GM12878 (cell line): ENCODE data around the gene ZBTB38. TPM values are rescaled to one million over a fixed set of nuclear protein-coding genes. Genes with fewer than 3 reads are reported as not detected.

Experiments used
- CBX3 ChIP-seq: fragments of 200-600 bp; sonication (generic); IDR thresholded peaks from 2 replicates; pipeline ENCODE4 v1.6.1; 2016; ENCODE audit warnings: low read depth, borderline replicate concordance
- CHD1 ChIP-seq: IDR thresholded peaks from 2 replicates; pipeline ENCODE4 v1.6.1; 2012; ENCODE audit warnings: low read depth, low read length, improper control_type of control experiment
- CREB1 ChIP-seq: IDR thresholded peaks from 2 replicates; pipeline ENCODE4 v1.6.1; 2012; ENCODE audit warnings: low read depth, mild to moderate bottlenecking, inconsistent platforms
- EED ChIP-seq: sonication (generic); IDR thresholded peaks from 2 replicates; pipeline ENCODE4 v1.6.1; 2016; ENCODE audit warnings: antibody characterized with exemption, low read depth
- ETV6 ChIP-seq, 2 experiments: fragments of 450-650 bp in 1 of 2; IDR thresholded peaks in 1 of 2; conservative IDR thresholded peaks in 1 of 2; 2 replicates each; pipeline ENCODE4 v1.6.1; 2014; ENCODE audit warnings: antibody characterized with exemption in 1 of 2, borderline replicate concordance in 1 of 2, low read depth in 1 of 2, mild to moderate bottlenecking in 1 of 2, moderate library complexity in 1 of 2
- GATAD2B ChIP-seq: fragments of 450-650 bp; conservative IDR thresholded peaks from 2 replicates; pipeline ENCODE4 v1.6.1; 2017; ENCODE audit warnings: low read depth, mild to moderate bottlenecking, moderate library complexity
- HCFC1 ChIP-seq: fragments of 150-350 bp; IDR thresholded peaks from 2 replicates; pipeline ENCODE4 v1.6.1; 2014; ENCODE audit warnings: low read length
- HDGF ChIP-seq: fragments of 450-650 bp; IDR thresholded peaks from 2 replicates; pipeline ENCODE4 v1.6.1; 2016; ENCODE audit warnings: antibody characterized with exemption
- IKZF1 ChIP-seq: fragments of 450-650 bp; conservative IDR thresholded peaks from 2 replicates; pipeline ENCODE4 v1.6.1; 2017; ENCODE audit warnings: antibody characterized with exemption, mild to moderate bottlenecking
- IKZF2 ChIP-seq, 2 experiments: fragments of 450-650 bp; IDR thresholded peaks; 2 replicates each; pipeline ENCODE4 v1.6.1; 2017; ENCODE audit warnings: mild to moderate bottlenecking in 2 of 2, moderate library complexity in 2 of 2
- IRF4 ChIP-seq: IDR thresholded peaks from 2 replicates; pipeline ENCODE4 v1.6.1; 2011; ENCODE audit warnings: low read depth, low read length
- KLF5 ChIP-seq: fragments of 450-650 bp; IDR thresholded peaks from 2 replicates; pipeline ENCODE4 v1.6.1; 2014; ENCODE audit warnings: mild to moderate bottlenecking; ENCODE audit not compliant: partially characterized antibody
- PML ChIP-seq: IDR thresholded peaks from 2 replicates; pipeline ENCODE4 v1.6.1; 2012; ENCODE audit warnings: low read length, inconsistent platforms
- RCOR1 ChIP-seq: conservative IDR thresholded peaks from 2 replicates; pipeline ENCODE4 v1.6.1; 2012; ENCODE audit warnings: low read depth, low read length, improper control_type of control experiment
- SMARCA5 ChIP-seq: fragments of 450-650 bp; IDR thresholded peaks from 2 replicates; pipeline ENCODE4 v1.6.1; 2017; ENCODE audit warnings: mild to moderate bottlenecking
- SRF ChIP-seq, 2 experiments: IDR thresholded peaks; 2 replicates each; pipeline ENCODE4 v1.6.1; 2011; ENCODE audit warnings: low read depth in 2 of 2, low read length in 2 of 2, mild to moderate bottlenecking in 1 of 2, moderate library complexity in 1 of 2
- TARDBP ChIP-seq: IDR thresholded peaks from 2 replicates; pipeline ENCODE4 v1.6.1; 2016; ENCODE audit warnings: borderline replicate concordance
- TBL1XR1 ChIP-seq: IDR thresholded peaks from 2 replicates; pipeline ENCODE4 v1.6.1; 2012; ENCODE audit warnings: low read depth, low read length, improper control_type of control experiment
- polyA plus RNA-seq, 11 experiments: library from polyadenylated mRNA; depleted of rRNA in 4 of 11; unstranded in 6 of 11; stranded (reverse) in 5 of 11; fragments of >200 nt; fragmentation: Nextera tagmentation in 4 of 11; fragmentation: Illumina TruSeq in 1 of 11; extraction: Ambion mirVana in 4 of 11; extraction: Trizol in 1 of 11; gene quantifications; 1 replicate in 1 of 11; 2 replicates in 10 of 11; pipeline versions ENCODE4 v1.2.1 to v1.2.3, GENCODE V29; 2011 to 2016; ENCODE audit warnings: inconsistent platforms in 2 of 11, missing spikeins in 2 of 11, low read depth in 1 of 11
- total RNA-seq, 4 experiments: library from RNA; depleted of rRNA in 3 of 4; stranded (reverse); fragments of >200 nt in 3 of 4; fragmentation: Illumina TruSeq in 1 of 4; extraction: Trizol in 1 of 4; gene quantifications; 2 replicates each; pipeline versions ENCODE4 v1.2.1 to v1.2.3, GENCODE V29; 2013 to 2021
- TF ChIP-seq, protein P1 (sequence below): fragments of 450-650 bp; IDR thresholded peaks from 2 replicates; pipeline ENCODE4 v1.6.1; 2017; ENCODE audit warnings: mild to moderate bottlenecking, moderate library complexity
- TF ChIP-seq, protein P2 (sequence below): fragments of 450-650 bp; IDR thresholded peaks from 2 replicates; pipeline ENCODE4 v1.6.1; 2016; ENCODE audit warnings: mild to moderate bottlenecking
- TF ChIP-seq, protein P3 (sequence below), 3 experiments: IDR thresholded peaks in 2 of 3; conservative IDR thresholded peaks in 1 of 3; 2 replicates each; pipeline ENCODE4 v1.5.1; 2011; ENCODE audit warnings: low read depth in 3 of 3, low read length in 3 of 3, mild to moderate bottlenecking in 3 of 3, control low read depth in 2 of 3, moderate library complexity in 2 of 3, inconsistent platforms in 1 of 3, mixed read lengths in 1 of 3; ENCODE audit not compliant: control insufficient read depth in 2 of 3, insufficient read depth in 1 of 3; ENCODE audit errors: extremely low read depth in 1 of 3
- TF ChIP-seq, protein P4 (sequence below): IDR thresholded peaks from 2 replicates; pipeline ENCODE4 v1.6.1; 2012; ENCODE audit warnings: low read length, inconsistent platforms
- TF ChIP-seq, protein P5 (sequence below): IDR thresholded peaks from 2 replicates; pipeline ENCODE4 v1.6.1; 2012; ENCODE audit warnings: low read depth, low read length, improper control_type of control experiment

ZBTB38 gene
- total and polyA plus RNA-seq, 10 of the 15 experiments (the other 5 are each of a cell fraction or from before 2014, with no cell fraction given), result 34.2 to 115 (median 88.6) TPM

DNA sequence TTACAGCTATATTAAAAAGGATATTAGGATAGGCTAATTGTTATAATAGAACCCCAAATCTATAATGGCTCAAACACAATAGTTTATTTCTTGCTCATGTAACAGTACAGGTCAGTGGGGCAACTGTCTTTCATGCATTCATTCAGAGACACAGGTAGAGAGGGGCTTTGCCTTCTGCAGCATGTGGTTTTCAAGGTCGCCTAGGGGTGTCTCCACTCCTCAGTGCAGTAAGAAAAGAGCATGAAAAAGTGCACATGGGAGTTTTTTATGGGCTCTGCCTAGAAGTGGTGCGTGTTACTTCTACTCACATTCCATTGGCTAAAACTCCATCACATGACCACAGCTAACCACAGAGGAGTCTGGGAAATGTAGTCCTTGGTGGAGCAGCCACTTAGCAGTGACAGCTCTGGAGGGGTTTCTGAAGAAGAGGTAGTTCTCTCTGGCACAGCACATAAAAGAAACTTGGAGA is 1.8 kb downstream of the ZBTB38 start (continued):
- TF ChIP-seq, protein P1, sequence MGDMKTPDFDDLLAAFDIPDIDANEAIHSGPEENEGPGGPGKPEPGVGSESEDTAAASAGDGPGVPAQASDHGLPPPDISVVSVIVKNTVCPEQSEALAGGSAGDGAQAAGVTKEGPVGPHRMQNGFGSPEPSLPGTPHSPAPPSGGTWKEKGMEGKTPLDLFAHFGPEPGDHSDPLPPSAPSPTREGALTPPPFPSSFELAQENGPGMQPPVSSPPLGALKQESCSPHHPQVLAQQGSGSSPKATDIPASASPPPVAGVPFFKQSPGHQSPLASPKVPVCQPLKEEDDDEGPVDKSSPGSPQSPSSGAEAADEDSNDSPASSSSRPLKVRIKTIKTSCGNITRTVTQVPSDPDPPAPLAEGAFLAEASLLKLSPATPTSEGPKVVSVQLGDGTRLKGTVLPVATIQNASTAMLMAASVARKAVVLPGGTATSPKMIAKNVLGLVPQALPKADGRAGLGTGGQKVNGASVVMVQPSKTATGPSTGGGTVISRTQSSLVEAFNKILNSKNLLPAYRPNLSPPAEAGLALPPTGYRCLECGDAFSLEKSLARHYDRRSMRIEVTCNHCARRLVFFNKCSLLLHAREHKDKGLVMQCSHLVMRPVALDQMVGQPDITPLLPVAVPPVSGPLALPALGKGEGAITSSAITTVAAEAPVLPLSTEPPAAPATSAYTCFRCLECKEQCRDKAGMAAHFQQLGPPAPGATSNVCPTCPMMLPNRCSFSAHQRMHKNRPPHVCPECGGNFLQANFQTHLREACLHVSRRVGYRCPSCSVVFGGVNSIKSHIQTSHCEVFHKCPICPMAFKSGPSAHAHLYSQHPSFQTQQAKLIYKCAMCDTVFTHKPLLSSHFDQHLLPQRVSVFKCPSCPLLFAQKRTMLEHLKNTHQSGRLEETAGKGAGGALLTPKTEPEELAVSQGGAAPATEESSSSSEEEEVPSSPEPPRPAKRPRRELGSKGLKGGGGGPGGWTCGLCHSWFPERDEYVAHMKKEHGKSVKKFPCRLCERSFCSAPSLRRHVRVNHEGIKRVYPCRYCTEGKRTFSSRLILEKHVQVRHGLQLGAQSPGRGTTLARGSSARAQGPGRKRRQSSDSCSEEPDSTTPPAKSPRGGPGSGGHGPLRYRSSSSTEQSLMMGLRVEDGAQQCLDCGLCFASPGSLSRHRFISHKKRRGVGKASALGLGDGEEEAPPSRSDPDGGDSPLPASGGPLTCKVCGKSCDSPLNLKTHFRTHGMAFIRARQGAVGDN, result no peak
- TF ChIP-seq IRF4 (no peak), IKZF2 (IDR thresholded peaks at IDR 0.05) (no peak), SRF (IDR thresholded peaks at IDR 0.05; ENCODE audit: low read depth in 2 of 2, low read length in 2 of 2) (no peak), TBL1XR1 (no peak), HDGF (peak; percentile 14; the same call in 1 of the 2 replicates), PML (0 out of 2 replicates have a peak, but pooled peaks have one; percentile 46), CBX3 (no peak), SMARCA5 (peak; percentile 78; the same call in 1 of the 2 replicates), RCOR1 (no peak), TARDBP (peak; percentile 84), IKZF1 (peak; percentile 75), HCFC1 (peak; percentile 92), CREB1 (peak; percentile 84), KLF5 (no peak), ETV6 (conservative IDR thresholded peaks at IDR 0.05 in 1 of 2, IDR thresholded peaks at IDR 0.05 in 1 of 2; ENCODE audit: borderline replicate concordance in 1 of 2, low read depth in 1 of 2) (no peak), EED (no peak), CHD1 (no peak), GATAD2B (no peak)
- TF ChIP-seq, protein P2, sequence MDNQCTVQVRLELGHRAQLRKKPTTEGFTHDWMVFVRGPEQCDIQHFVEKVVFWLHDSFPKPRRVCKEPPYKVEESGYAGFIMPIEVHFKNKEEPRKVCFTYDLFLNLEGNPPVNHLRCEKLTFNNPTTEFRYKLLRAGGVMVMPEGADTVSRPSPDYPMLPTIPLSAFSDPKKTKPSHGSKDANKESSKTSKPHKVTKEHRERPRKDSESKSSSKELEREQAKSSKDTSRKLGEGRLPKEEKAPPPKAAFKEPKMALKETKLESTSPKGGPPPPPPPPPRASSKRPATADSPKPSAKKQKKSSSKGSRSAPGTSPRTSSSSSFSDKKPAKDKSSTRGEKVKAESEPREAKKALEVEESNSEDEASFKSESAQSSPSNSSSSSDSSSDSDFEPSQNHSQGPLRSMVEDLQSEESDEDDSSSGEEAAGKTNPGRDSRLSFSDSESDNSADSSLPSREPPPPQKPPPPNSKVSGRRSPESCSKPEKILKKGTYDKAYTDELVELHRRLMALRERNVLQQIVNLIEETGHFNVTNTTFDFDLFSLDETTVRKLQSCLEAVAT, result peak; percentile 56
- TF ChIP-seq, protein P3, sequence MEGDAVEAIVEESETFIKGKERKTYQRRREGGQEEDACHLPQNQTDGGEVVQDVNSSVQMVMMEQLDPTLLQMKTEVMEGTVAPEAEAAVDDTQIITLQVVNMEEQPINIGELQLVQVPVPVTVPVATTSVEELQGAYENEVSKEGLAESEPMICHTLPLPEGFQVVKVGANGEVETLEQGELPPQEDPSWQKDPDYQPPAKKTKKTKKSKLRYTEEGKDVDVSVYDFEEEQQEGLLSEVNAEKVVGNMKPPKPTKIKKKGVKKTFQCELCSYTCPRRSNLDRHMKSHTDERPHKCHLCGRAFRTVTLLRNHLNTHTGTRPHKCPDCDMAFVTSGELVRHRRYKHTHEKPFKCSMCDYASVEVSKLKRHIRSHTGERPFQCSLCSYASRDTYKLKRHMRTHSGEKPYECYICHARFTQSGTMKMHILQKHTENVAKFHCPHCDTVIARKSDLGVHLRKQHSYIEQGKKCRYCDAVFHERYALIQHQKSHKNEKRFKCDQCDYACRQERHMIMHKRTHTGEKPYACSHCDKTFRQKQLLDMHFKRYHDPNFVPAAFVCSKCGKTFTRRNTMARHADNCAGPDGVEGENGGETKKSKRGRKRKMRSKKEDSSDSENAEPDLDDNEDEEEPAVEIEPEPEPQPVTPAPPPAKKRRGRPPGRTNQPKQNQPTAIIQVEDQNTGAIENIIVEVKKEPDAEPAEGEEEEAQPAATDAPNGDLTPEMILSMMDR (IDR thresholded peaks at IDR 0.05 in 2 of 3, conservative IDR thresholded peaks at IDR 0.05 in 1 of 3; ENCODE audit: control insufficient read depth in 2 of 3, extremely low read depth in 1 of 3, insufficient read depth in 1 of 3, low read depth in 3 of 3, low read length in 3 of 3), result peak; percentile 52 to 75 (median 69)
- TF ChIP-seq, protein P4, sequence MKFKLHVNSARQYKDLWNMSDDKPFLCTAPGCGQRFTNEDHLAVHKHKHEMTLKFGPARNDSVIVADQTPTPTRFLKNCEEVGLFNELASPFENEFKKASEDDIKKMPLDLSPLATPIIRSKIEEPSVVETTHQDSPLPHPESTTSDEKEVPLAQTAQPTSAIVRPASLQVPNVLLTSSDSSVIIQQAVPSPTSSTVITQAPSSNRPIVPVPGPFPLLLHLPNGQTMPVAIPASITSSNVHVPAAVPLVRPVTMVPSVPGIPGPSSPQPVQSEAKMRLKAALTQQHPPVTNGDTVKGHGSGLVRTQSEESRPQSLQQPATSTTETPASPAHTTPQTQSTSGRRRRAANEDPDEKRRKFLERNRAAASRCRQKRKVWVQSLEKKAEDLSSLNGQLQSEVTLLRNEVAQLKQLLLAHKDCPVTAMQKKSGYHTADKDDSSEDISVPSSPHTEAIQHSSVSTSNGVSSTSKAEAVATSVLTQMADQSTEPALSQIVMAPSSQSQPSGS, result peak; percentile 33; the same call in 1 of the 2 replicates
- TF ChIP-seq, protein P5, sequence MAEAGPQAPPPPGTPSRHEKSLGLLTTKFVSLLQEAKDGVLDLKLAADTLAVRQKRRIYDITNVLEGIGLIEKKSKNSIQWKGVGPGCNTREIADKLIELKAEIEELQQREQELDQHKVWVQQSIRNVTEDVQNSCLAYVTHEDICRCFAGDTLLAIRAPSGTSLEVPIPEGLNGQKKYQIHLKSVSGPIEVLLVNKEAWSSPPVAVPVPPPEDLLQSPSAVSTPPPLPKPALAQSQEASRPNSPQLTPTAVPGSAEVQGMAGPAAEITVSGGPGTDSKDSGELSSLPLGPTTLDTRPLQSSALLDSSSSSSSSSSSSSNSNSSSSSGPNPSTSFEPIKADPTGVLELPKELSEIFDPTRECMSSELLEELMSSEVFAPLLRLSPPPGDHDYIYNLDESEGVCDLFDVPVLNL, result no peak
